Measurements from ENCODE around the gene MELK. TPM values are rescaled to one million over a fixed set of nuclear protein-coding genes. Genes with fewer than 3 reads are reported as not detected.
A peak's percentile ranks its signal among the peaks of the same experiment; 100 is the strongest.
"Not testable (repeated sequence)": the region's sequence is repeated elsewhere in the genome, so short reads cannot be mapped to it uniquely, and the experiment has no call there.

MELK gene
- polyA plus RNA-seq (ENCODE audit: insufficient read length in 4 of 4) = 10 to 100 TPM; 20.6 to 23.2 (median 21.4) TPM

- DNase-seq (ENCODE audit: low read depth in 4 of 4, low spot score in 3 of 4) = peak; percentile 54 to 72 (median 67)
Observed at GRCh38 chr9:36572515-36573418, at the start of gene MELK. Gene MELK, plus strand, starts transcription at chr9:36572895. Its CDS starts 8,787 bp downstream, at chr9:36581682.

- no peak for DNase-seq (ENCODE audit: low read depth in 4 of 4, low spot score in 3 of 4)
Observed at GRCh38 chr9:36530224-36530623, 42.5 kb upstream of the MELK start.

GRCh38 chr9:36532353-36532752 is 40.3 kb upstream of the MELK start:
- no peak for DNase-seq (ENCODE audit: low read depth in 4 of 4, low spot score in 3 of 4)

- DNase-seq (ENCODE audit: low read depth in 4 of 4, low spot score in 3 of 4) = not testable (repeated sequence)
Observed at GRCh38 chr9:36533726-36534125, 39.0 kb upstream of the MELK start.

- no peak for DNase-seq (ENCODE audit: low read depth in 4 of 4, low spot score in 3 of 4)
Observed at GRCh38 chr9:36535107-36535506, 37.6 kb upstream of the MELK start.

DNA sequence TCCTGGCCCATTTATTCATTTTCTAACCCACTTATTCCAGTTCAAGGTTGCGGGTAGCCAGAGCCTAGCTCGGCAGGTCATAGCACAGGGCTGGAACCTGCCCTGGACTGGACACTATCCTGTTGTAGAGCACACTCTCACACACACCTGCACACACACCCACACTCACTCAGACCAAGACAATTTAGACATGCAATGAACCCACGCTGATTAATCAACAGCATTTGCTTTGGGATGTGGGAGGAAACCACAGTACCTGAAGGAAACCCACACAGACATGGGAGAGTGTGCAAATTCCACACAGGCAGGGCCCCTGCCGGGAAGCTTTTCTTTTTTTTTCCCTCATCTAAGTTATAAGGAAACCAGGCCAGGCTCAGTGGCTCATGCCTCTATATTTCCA is 34.8 kb upstream of the MELK start:
- no peak for DNase-seq (ENCODE audit: low read depth in 4 of 4, low spot score in 3 of 4)

DNA sequence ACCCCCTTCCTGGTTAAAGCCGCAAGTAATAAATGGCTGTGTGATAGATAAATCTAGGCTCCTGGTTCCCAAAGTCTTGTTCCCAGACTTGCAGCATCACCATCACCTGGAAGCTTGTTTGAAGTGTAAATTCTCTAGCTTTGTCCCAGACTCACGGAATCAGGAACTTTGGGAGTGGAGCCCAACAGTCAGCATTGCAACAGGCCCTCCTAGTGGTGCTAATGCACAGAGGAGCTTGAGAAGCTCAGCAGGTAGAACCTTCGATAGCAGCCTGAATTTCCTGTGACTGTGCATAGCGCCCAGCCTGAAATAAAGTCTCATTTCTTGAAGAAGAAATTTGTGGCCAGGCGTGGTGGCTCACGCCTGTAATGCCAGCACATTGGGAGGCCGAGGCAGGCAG is 30.3 kb upstream of the MELK start:
- DNase-seq (ENCODE audit: low read depth in 4 of 4, low spot score in 3 of 4) = no peak

DNA sequence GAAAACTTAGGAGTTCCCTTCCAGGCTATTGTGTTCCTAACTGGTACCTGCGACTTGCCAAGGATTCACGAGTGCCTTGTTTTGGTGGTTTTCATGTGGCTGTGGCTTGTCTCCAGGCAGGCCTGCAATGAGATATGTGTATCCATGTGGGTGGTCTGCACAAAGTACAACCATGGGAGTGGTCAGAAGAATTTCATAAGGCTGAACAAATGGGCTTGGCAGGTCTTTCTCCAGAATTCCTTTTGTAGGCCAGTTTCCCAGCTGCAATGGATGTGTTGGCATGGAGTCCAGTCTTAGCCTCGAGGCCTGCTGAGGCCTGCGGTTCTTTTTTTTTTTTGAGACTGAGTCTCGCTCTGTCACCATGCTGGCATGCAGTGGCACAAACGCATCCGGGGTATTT is 28.8 kb upstream of the MELK start:
- no peak for DNase-seq (ENCODE audit: low read depth in 4 of 4, low spot score in 3 of 4)

GRCh38 chr9:36547598-36547997 is 25.1 kb upstream of the MELK start:
- DNase-seq (ENCODE audit: low read depth in 4 of 4, low spot score in 3 of 4) = no peak

GRCh38 chr9:36548454-36548853 is 24.2 kb upstream of the MELK start:
- no peak for DNase-seq (ENCODE audit: low read depth in 4 of 4, low spot score in 3 of 4)

DNA sequence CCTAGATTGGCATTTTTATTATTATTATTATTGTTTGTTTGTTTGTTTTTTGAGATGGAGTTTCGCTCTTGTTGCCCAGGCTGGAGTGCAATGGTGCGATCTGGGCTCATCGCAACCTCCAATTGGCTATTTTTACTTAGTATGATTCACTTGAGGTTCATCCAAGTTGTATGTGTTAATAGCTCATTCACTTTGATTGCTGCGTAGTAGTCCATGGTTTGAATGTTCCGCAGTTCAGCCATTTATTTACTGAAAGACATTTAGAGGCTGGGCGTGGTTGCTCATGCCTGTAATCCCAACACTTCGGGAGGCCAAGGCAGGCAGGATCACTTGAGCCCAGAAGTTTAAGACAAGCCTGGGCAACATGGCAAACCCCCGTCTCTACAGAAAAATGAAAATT is 22.6 kb upstream of the MELK start:
- DNase-seq (ENCODE audit: low read depth in 4 of 4, low spot score in 3 of 4) = no peak

DNA sequence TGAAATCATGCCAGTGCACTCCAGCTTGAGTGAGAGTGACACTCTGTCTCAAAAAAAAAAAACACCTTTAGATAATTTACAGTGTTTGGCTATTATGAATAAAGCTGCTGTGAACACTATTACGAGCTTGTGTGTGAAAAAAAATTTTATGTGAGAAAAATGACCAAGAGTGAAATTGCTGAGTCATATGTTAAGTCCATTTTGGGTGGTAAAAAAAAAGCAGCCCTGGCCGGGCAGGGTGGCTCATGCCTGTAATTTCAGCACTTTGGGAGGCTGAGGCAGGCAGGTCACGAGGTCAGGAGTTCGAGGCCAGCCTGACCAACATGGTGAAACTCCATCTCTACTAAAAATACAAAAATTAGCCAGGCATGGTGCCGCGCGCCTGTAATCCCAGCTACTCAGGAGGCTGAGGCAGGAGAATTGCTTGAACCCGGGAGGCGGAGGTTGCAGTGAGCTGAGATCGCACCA is 22.0 kb upstream of the MELK start:
- DNase-seq (ENCODE audit: low read depth in 4 of 4, low spot score in 3 of 4) = not testable (repeated sequence)

GRCh38 chr9:36551129-36551528 is 21.6 kb upstream of the MELK start:
- DNase-seq (ENCODE audit: low read depth in 4 of 4, low spot score in 3 of 4) = no peak

- DNase-seq (ENCODE audit: low read depth in 4 of 4, low spot score in 3 of 4) = no peak
Observed at GRCh38 chr9:36551910-36552309, 20.8 kb upstream of the MELK start.

DNA sequence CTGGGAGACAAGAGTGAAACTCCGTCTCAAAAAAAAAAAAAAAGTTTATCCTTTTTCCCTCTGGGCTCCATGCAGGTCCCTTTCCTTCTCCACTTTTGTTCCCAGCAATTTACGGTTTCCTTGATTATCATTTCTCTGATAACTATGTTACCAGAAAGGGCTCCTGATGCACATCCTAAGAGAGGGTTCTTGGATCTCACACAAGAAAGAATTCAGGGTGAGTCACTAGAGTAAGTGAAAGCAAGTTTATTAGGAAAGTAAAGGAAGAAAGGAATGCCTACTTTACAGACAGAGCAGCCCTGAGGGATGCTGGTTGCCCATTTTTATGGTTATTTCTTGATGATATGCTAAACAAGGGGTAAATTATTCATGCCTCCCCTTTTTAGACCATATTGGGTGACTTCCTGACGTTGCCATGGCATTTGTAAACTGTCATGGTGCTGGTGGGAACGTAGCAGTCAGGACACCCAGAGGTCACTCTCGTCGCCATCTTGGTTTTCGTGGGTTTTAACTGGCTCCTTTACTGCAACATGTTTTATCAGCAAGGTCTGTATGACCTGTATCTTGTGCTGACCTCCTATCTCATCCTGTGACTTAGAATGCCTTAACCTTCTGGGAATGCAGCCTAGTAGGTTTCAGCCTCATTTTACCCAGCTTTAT is 13.5 kb upstream of the MELK start:
- no peak for DNase-seq (ENCODE audit: low read depth in 4 of 4, low spot score in 3 of 4)

DNA sequence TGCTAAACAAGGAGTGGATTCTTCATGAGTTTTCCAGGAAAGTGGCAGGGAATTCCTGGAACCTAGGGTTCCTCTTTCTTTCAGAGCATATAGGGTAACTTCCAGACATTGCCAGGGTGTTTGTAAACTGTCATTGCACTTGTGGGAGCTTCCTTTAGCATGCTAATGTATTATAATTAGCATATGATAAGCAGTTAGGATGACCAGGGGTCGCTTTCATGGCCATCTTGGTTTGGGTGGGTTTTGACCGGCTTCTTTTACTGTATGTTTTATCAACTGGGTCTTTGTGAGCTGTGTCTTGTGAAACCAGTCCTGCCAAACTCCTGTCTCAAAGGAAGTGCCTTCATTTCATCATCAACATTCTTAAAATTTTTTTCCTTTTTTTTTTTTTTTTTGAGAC is 11.9 kb upstream of the MELK start:
- no peak for DNase-seq (ENCODE audit: low read depth in 4 of 4, low spot score in 3 of 4)

GRCh38 chr9:36562801-36563200 is 9.9 kb upstream of the MELK start:
- not testable (repeated sequence) for DNase-seq (ENCODE audit: low read depth in 4 of 4, low spot score in 3 of 4)

DNA sequence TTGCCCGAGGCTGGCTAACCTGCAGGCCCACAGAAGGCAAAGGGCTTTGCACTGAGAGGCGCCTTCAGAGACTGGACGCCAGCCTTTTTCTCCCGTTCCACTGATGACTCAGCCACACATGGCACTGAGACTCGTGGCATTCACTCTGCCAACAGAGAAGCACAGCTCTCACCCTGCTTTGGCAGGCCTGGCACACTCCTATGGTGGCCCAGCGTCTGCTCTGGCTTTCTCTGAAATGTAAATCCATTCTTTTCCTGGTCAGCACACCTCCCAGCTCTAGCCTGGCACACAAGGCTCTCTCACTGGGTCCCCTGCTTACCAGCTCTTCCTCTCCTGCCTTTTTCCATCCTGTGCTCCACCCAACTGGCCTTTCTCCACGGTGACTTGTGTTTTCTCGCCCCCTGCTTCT is 5.9 kb upstream of the MELK start:
- DNase-seq (ENCODE audit: low read depth in 4 of 4, low spot score in 3 of 4) = no peak

- not testable (repeated sequence) for DNase-seq (ENCODE audit: low read depth in 4 of 4, low spot score in 3 of 4)
Observed at GRCh38 chr9:36568681-36569080, 4.0 kb upstream of the MELK start.

GRCh38 chr9:36571333-36571732 is 1.4 kb upstream of the MELK start:
- DNase-seq (ENCODE audit: low read depth in 4 of 4, low spot score in 3 of 4) = no peak

DNA sequence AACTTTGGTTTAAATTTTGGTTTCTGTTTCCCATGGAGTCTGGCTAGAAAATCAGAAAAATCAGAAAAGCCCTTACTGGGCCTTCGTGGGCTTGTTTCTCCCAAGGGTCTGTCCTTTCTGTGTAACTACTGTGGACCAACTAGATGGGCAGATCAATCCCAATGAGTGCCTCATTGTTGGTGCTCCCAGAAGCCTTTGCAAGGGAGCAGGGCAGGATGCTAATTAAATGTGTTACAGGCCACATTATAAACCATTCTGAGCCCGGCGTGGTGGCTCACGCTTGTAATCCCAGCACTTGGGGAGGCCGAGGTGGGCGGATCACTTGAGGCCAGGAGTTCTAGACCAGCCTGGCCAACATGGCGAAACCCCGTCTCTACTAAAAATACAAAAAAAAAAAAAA is 1.4 kb downstream of the MELK start:
- not testable (repeated sequence) for DNase-seq (ENCODE audit: low read depth in 4 of 4, low spot score in 3 of 4)

- no peak for DNase-seq (ENCODE audit: low read depth in 4 of 4, low spot score in 3 of 4)
Observed at GRCh38 chr9:36575411-36575882, 2.8 kb downstream of the MELK start.
